Left colon (tissue), 2 donors: ENCODE data around the gene BBOX1. TPM values are rescaled to one million over a fixed set of nuclear protein-coding genes. Genes with fewer than 3 reads are reported as not detected.
"Not testable (repeated sequence)": the region's sequence is repeated elsewhere in the genome, so short reads cannot be mapped to it uniquely, and the experiment has no call there.

Experiments
- ATAC-seq: fragments of 200-7000 bp; cut with Tn5 transposase; one replicate; pipeline ENCODE4 v1.9.1; 2020; ENCODE audit warnings: mild to moderate bottlenecking, moderate library complexity
- DNase-seq, 2 donors: peaks; one replicate each; pipeline ENCODE4 v3.0.0-alpha.2; 2020
- intact Hi-C, 2 donors: fragments of 100-400 bp; cut with DNase I in 1 of 2; cut with micrococcal nuclease in 1 of 2; formaldehyde crosslinking; loops; one replicate each; pipeline versions ENCODE4 v1.11.2 to v1.14.0; 2022; cut with DNase I, micrococcal nuclease
- total RNA-seq, 2 donors: library from RNA; stranded (reverse); fragmentation: NEBNext Ultra II Directional; extraction: Animal tissue kit (Norgen Biotek cat#: 25700); gene quantifications; one replicate each; pipeline ENCODE4 v1.2.1, GENCODE V29; 2021
- donor health status: DM: no; HTN: no; CAD: no.
- donor health status: DM: yes; HTN: yes; CAD: no.

Gene BBOX1
- total RNA-seq, 2 donors from 2014 or later: not detected

- no peak for DNase-seq
- intact Hi-C loops: loop anchor here in 1 of 2 donors (2.0 to 10.0 kb wide), 2 partner anchors 405 to 865 kb away; no protein-coding TSS in a partner anchor
Measured at GRCh38 chr11:27159335-27159679, 118.7 kb downstream of the BBOX1 start.

GRCh38 chr11:27161071-27161470 is 120.5 kb downstream of the BBOX1 start:
- ATAC-seq: no peak
- intact Hi-C loops: no loop called here

More at GRCh38 chr11:27159335-27159679, 118.7 kb downstream of the BBOX1 start:
- ATAC-seq: no peak

GRCh38 chr11:27162237-27162636 is 121.6 kb downstream of the BBOX1 start:
- intact Hi-C loops: no loop called here
- ATAC-seq (no peak), DNase-seq (no peak)

More at GRCh38 chr11:27161071-27161470, 120.5 kb downstream of the BBOX1 start:
- no peak for DNase-seq

GRCh38 chr11:27166130-27166529 is 125.5 kb downstream of the BBOX1 start:
- DNase-seq: no peak
- intact Hi-C loops: no loop called here
- no peak for ATAC-seq

- no peak for DNase-seq
- intact Hi-C loops: no loop called here
- peak; percentile 42 for ATAC-seq
Measured at GRCh38 chr11:27171376-27171958, 130.9 kb downstream of the BBOX1 start.

GRCh38 chr11:27173545-27173944 is 132.9 kb downstream of the BBOX1 start:
- intact Hi-C loops: no loop called here
- DNase-seq (no peak), ATAC-seq (no peak)

- peak; percentile 74 for ATAC-seq
- no peak for DNase-seq
- intact Hi-C loops: no loop called here
Measured at GRCh38 chr11:27174021-27174420, 133.4 kb downstream of the BBOX1 start.

- no peak for ATAC-seq
- no peak for DNase-seq
- intact Hi-C loops: no loop called here
Measured at GRCh38 chr11:27174672-27175210, 134.1 kb downstream of the BBOX1 start.

- intact Hi-C loops, DNase-seq, ATAC-seq: not testable (repeated sequence)
Measured at GRCh38 chr11:27175562-27175961, 134.9 kb downstream of the BBOX1 start.

Other genes with a start within 250 kb of the BBOX1 start
- gene FIBIN, start 46.7 kb upstream of the BBOX1 start, total RNA-seq: 1 to 10 TPM; 1.3 to 5.1 TPM